DND-41 (cell line): ENCODE data around the gene GMPPA.

Experiments used
- ATAC-seq: fragments of 200-7000 bp; cut with Tn5 transposase; 3 replicates; pipeline ENCODE4 v1.9.1; 2021; ENCODE audit warnings: low read depth; ENCODE audit not compliant: insufficient read depth
- DNase-seq: peaks from one replicate; pipeline ENCODE4 v3.0.0-alpha.2; 2020
- H2AFZ ChIP-seq: 2 replicates; pipeline ENCODE4 v1.6.0; 2012; ENCODE audit warnings: low read depth, low read length
- H3K27ac ChIP-seq: 2 replicates; pipeline ENCODE4 v1.5.1; 2012; ENCODE audit warnings: low read length, inconsistent platforms
- H3K27me3 ChIP-seq: fragments of 200-600 bp; sonication (generic); 2 replicates; pipeline ENCODE4 v1.6.0; 2012; ENCODE audit warnings: low read length, mild to moderate bottlenecking, inconsistent platforms; ENCODE audit not compliant: insufficient read depth, poor library complexity
- H3K36me3 ChIP-seq: 2 replicates; pipeline ENCODE4 v1.5.1; 2012; ENCODE audit warnings: low read length, inconsistent platforms; ENCODE audit not compliant: insufficient read depth
- H3K4me1 ChIP-seq: 2 replicates; pipeline ENCODE4 v1.5.1; 2012; ENCODE audit warnings: mild to moderate bottlenecking, low read length; ENCODE audit not compliant: insufficient read depth
- H3K4me2 ChIP-seq: 2 replicates; pipeline ENCODE4 v1.6.0; 2012; ENCODE audit warnings: mild to moderate bottlenecking, moderate library complexity, low read length, inconsistent platforms; ENCODE audit not compliant: insufficient read depth
- H3K4me3 ChIP-seq, 2 experiments: fragments of 200-600 bp in 1 of 2; shearing (Covaris generic) in 1 of 2; 2 replicates each; pipeline ENCODE4 v1.5.1; 2012 to 2016; ENCODE audit warnings: inconsistent platforms in 2 of 2, low read length in 2 of 2, mild to moderate bottlenecking in 2 of 2, low read depth in 1 of 2, moderate library complexity in 1 of 2
- H3K79me2 ChIP-seq: 2 replicates; pipeline ENCODE4 v1.6.0; 2012; ENCODE audit warnings: low read length, inconsistent platforms; ENCODE audit not compliant: insufficient read depth
- H3K9ac ChIP-seq: 2 replicates; pipeline ENCODE4 v1.6.0; 2012; ENCODE audit warnings: low read depth, mild to moderate bottlenecking, inconsistent platforms, low read length, moderate library complexity
- H3K9me3 ChIP-seq: 2 replicates; pipeline ENCODE4 v1.5.1; 2012; ENCODE audit warnings: low read length, moderate library complexity, mild to moderate bottlenecking, inconsistent platforms; ENCODE audit not compliant: insufficient read depth, severe bottlenecking
- H4K20me1 ChIP-seq: 2 replicates; pipeline ENCODE4 v1.6.0; 2012; ENCODE audit warnings: low read length; ENCODE audit not compliant: insufficient read depth
- CTCF ChIP-seq: IDR thresholded peaks from 2 replicates; pipeline ENCODE4 v1.5.1; 2012; ENCODE audit warnings: borderline replicate concordance, low read length, moderate library complexity, mild to moderate bottlenecking; ENCODE audit not compliant: poor library complexity, severe bottlenecking; ENCODE audit errors: extremely low read depth
- EZH2 ChIP-seq: IDR thresholded peaks from 3 replicates; pipeline ENCODE4 v1.6.1; 2012; ENCODE audit warnings: borderline replicate concordance, low read depth, mild to moderate bottlenecking, moderate library complexity, low read length, inconsistent platforms; ENCODE audit not compliant: severe bottlenecking

Gene GMPPA

GRCh38 chr2:219460424-219460926, 38.2 kb upstream of the GMPPA start:
- no peaks in the 10 kb centered on the region for H3K4me1 ChIP-seq
- no peaks in the 10 kb centered on the region for H3K79me2 ChIP-seq
- no peak for TF ChIP-seq CTCF
- no peak for TF ChIP-seq EZH2
- no peaks in the 10 kb centered on the region for H3K36me3 ChIP-seq
- H3K9ac ChIP-seq, result no peak overlapping the region
- no peaks in the 10 kb centered on the region for H3K27me3 ChIP-seq
- no peak overlapping the region for H3K4me3 ChIP-seq
- no peak overlapping the region for H3K27ac ChIP-seq
- peaks cover 9% of the 10 kb centered on the region for H4K20me1 ChIP-seq
- no peaks in the 10 kb centered on the region for H3K9me3 ChIP-seq
- no peak overlapping the region for H3K4me2 ChIP-seq
- no peak for DNase-seq
- ATAC-seq, result no peak
- no peak overlapping the region for H2AFZ ChIP-seq

- Histone ChIP-seq H3K4me2 (no peak overlapping the region), H3K4me1 (no peaks in the 10 kb centered on the region), H3K9ac (no peak overlapping the region), H3K27ac (no peak overlapping the region), H3K27me3 (no peaks in the 10 kb centered on the region), H4K20me1 (peaks cover 9% of the 10 kb centered on the region), H2AFZ (no peak overlapping the region), H3K79me2 (no peaks in the 10 kb centered on the region), H3K36me3 (no peaks in the 10 kb centered on the region), H3K9me3 (no peaks in the 10 kb centered on the region), H3K4me3 (no peak overlapping the region)
- ATAC-seq (no peak), DNase-seq (peak; percentile 14)
- TF ChIP-seq EZH2 (no peak), CTCF (no peak)
These were observed 37.6 kb upstream of the GMPPA start for GRCh38 chr2:219461047-219461514.

- H4K20me1 ChIP-seq, result peaks cover 9% of the 10 kb centered on the region
- H3K4me2 ChIP-seq, result no peak overlapping the region
- no peak overlapping the region for H3K4me3 ChIP-seq
- ATAC-seq, result no peak
- DNase-seq, result no peak
- no peak overlapping the region for H3K9ac ChIP-seq
- H3K36me3 ChIP-seq, result no peaks in the 10 kb centered on the region
- H2AFZ ChIP-seq, result no peak overlapping the region
- H3K4me1 ChIP-seq, result no peaks in the 10 kb centered on the region
- H3K27ac ChIP-seq, result no peak overlapping the region
- no peaks in the 10 kb centered on the region for H3K9me3 ChIP-seq
- no peaks in the 10 kb centered on the region for H3K27me3 ChIP-seq
- no peak for TF ChIP-seq CTCF
- no peak for TF ChIP-seq EZH2
- no peaks in the 10 kb centered on the region for H3K79me2 ChIP-seq
These were observed 37.0 kb upstream of the GMPPA start for GRCh38 chr2:219461669-219462068.

GRCh38 chr2:219462349-219462748, 36.3 kb upstream of the GMPPA start:
- Histone ChIP-seq H3K4me3 (no peak overlapping the region), H3K4me1 (no peaks in the 10 kb centered on the region), H2AFZ (no peak overlapping the region), H3K79me2 (no peaks in the 10 kb centered on the region), H4K20me1 (peaks cover 9% of the 10 kb centered on the region), H3K4me2 (no peak overlapping the region), H3K36me3 (no peaks in the 10 kb centered on the region), H3K9me3 (no peaks in the 10 kb centered on the region), H3K27me3 (no peaks in the 10 kb centered on the region), H3K9ac (no peak overlapping the region), H3K27ac (no peak overlapping the region)
- no peak for DNase-seq
- TF ChIP-seq CTCF (no peak), EZH2 (no peak)
- no peak for ATAC-seq
